NCI-H345 treated with DMSO at 0.1 percent for 48 hours (cell line): ENCODE results near the gene SPP1.
"Not testable (repeated sequence)": the region's sequence is repeated elsewhere in the genome, so short reads cannot be mapped to it uniquely, and the experiment has no call there.

Experiments used
- DNase-seq: peaks from one replicate; lab custom pipeline; 2025; ENCODE audit not compliant: unreplicated experiment; lab: John Stamatoyannopoulos, UW

SPP1 gene

DNA sequence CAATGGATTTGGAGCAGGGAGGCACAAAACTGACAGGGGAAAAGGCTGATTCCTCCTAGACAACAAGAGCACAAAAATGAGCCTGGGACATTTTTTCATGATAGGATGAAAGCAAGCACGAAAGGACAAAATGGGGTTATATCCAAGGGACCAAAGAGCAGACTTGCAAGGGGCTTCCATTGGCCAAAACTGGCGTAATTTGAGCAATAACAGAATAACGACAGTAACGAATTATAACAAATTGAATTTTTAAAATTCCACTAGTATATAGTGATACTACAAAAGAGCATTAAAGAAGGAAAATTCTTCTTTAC is 10.3 kb downstream of the SPP1 start:
- DNase-seq: no peak

GRCh38 chr4:87986508-87986907 is 11.0 kb downstream of the SPP1 start:
- DNase-seq: no peak

GRCh38 chr4:87989765-87990164 is 14.3 kb downstream of the SPP1 start:
- no peak for DNase-seq

- no peak for DNase-seq
Measured at GRCh38 chr4:87995435-87995834, 19.9 kb downstream of the SPP1 start.

DNA sequence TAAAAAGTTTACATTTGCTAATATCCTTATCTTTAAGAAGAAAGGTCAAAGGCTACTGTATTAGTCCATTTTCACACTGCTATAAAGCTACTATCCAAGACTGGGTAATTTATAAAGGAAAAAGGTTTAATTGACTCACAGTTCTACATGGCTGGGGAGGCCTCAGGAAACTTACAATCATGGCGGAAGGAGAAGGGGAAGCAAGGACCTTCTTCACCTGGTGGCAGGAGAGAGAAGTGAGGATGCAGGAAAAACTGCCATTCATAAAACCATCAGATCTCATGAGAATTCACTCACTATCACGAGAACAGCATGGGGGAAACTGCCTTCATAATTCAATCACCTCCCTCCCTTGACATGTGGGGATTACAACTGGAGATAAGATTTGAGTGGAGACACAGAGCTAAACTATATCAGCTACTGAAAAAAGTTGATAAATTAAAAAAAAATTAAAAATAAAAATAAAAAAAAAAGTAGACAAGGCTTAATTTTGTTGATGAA is 23.7 kb downstream of the SPP1 start:
- not testable (repeated sequence) for DNase-seq

DNA sequence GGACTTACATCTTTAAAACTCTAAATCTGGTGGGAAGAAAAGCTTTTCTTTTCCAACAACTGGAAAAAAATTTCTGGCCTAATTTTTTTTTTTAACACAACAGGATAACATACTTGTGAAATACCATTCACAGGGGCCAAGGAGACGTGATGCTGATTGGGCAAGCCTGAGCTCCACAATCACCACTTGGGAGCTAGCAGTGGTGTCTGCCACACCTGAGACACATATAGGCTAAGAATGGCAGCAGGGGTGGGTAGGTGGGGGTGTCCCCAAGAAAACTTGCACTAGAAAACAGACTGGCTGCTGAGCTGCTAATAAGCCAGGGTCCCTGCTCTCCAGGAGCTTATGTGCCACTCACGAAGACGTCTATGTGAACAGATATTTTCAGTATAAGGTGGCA is 26.4 kb downstream of the SPP1 start:
- no peak for DNase-seq

- no peak for DNase-seq
Measured at GRCh38 chr4:88002786-88003185, 27.3 kb downstream of the SPP1 start.

DNA sequence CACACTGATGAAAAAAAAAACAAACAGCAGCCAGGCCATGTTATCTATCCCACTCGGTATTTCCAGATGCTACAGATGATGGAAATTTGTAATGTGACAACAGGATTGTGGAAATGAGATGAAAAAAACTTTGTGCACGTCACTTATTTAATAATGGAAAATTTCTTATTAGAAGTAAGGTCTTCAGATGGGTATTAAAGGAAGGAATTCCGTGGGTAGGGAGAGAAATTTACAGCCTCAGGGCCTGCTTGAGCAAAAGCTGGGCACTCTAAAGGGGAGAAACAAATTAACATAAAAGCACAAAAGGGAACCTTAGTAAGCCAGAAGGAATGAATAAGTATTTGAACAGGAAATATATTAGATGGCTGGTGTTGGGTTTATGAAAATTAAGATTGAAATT is 27.7 kb downstream of the SPP1 start:
- no peak for DNase-seq

DNA sequence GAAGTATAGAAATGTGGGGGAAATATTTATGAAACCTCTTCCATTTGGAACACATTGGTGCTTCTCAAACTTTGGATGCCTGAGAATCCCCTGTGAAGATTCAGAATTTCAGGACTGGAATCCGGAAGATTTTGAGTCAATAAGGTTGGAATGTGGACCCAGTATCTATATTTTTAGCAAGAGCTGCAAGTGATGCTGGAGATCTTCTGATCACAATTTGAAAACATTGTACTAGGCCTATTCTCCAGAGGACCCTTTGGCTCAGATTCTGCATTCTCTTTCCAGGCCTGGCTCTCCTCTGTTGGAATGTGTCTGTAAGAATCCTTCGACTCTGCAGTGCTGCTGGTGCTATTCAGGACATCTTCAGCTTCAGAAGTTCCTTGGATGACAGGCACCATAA is 29.6 kb downstream of the SPP1 start:
- DNase-seq: no peak

- no peak for DNase-seq
Measured at GRCh38 chr4:88005946-88006345, 30.4 kb downstream of the SPP1 start.

DNA sequence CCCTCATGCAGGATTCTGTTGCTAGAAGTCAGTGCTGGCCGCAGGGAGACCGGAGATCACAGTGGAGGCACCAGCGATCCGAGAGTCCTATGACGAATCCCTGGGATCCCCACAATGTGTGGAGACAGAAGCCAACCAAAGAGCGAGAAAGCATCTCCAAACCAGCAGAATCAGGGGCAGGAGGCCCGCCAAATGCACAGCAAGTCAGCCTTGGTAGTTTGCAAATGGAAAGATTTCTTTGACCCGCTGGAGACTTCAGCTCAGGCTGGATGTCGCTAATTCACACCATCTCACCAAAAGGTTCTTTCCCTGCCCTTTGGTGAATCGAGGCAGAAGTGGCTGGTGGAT is 31.4 kb downstream of the SPP1 start:
- DNase-seq: no peak

DNA sequence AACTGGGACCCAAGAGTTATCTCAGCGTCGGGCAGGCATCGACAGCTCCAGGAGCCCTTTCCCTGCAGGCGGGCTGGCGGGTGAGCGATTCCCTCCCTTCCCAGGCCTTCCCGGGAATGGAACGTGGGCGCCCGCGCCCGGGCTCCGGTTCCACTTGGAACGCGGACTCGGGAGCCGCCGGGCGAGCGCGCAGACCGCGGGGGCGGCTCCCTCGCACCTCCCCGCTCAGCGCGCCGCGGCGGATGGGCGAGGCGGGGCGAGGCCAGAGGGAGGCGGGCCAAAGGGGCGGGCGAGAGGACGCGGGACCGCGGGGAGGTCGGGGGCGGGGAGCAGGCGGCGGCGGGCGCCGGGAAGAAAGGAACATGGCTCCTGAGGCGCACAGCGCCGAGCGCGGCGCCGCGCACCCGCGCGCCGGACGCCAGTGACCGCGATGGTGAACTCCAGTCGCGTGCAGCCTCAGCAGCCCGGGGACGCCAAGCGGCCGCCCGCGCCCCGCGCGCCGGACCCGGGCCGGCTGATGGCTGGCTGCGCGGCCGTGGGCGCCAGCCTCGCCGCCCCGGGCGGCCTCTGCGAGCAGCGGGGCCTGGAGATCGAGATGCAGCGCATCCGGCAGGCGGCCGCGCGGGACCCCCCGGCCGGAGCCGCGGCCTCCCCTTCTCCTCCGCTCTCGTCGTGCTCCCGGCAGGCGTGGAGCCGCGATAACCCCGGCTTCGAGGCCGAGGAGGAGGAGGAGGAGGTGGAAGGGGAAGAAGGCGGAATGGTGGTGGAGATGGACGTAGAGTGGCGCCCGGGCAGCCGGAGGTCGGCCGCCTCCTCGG is 32.0 kb downstream of the SPP1 start, which contains the start of gene PKD2:
PKD2 (plus strand) TSS at position 332 of the 818 bp plus-strand sequence; CDS start at position 431, 99 bp downstream.
- peak; percentile 14 for DNase-seq

GRCh38 chr4:88008122-88008742 is 32.7 kb downstream of the SPP1 start:
- peak; percentile 6 for DNase-seq

DNA sequence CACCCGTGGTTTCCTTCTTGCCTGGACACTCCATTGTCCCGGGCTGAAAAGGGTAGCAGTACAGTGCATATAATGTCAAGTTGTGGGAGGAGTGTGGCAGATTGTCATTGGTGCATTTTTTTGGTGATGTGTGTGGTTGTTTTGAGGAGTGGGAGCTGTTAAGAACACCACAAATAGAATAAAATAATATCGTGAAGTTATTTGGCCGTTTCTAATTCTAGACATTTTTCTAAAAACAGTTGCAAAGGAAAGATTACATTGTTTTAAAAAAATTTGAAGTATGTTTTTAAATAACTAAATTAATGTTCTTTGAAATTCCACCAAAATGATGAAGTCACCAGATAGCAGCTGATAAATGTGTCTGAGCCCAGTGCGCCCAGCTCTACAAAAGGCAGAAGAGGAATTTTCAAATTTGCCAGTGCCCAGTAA is 33.2 kb downstream of the SPP1 start:
- no peak for DNase-seq

DNA sequence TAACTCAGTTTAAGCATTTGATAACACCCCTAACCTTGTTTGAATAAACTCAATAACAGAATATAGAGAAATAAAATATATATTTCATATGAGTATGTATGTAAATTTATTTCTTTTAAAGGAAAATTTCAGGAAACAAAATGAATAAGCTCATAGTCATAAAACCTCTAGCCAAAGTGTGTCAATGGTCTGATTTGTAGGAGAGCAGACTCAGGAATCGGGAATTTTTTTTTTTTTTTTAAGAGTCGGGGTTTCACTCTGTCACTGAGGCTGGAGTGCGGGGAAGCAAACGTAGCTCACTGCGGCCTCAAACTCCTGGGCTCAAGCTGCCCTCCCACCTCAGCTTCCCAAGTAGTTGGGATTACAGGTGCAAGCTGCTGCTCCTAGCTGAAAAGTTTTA is 34.4 kb downstream of the SPP1 start:
- DNase-seq: no peak

DNA sequence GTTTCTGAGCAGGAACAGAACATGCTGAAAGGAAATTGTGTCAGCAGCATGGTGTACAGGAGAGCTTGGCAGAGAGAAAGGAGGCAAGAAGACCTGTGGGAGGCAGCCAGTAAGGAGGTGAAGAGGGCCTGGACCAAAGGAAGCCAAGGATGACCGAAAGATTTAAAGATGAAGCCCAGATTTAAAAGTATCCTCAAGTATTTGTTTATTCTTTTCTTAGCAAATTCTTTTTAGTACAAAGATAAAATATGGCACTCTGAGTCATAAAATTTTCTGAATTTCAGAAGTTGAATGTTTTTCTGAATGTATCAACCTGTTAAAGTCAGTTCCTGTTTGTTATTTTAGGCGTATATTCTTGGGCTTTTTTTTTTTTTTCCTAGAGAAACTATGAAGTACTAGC is 35.5 kb downstream of the SPP1 start:
- DNase-seq: no peak

DNA sequence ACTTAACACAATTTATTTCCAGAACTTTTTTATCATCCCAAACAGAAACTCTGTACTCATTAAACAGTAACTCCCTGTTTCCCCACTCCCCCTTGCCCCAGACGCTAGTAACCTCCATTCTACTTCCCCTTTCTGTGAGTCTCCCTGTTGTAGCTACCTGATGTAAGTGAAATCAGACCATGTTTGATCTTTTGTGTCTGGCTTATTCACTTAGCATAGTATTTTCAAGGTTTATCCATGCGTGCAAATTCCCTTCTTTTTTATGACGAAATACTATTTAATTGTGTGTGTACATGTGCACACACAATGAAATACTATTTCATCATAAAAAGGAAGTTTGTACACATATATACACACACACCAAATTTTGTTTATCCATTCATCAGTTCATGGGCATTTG is 37.1 kb downstream of the SPP1 start:
- no peak for DNase-seq

GRCh38 chr4:88014386-88014905 is 38.9 kb downstream of the SPP1 start:
- no peak for DNase-seq

- no peak for DNase-seq
Measured at GRCh38 chr4:88015659-88016295, 40.3 kb downstream of the SPP1 start.

GRCh38 chr4:88017516-88018297 is 42.2 kb downstream of the SPP1 start:
- DNase-seq: no peak

- no peak for DNase-seq
Measured at GRCh38 chr4:88018466-88018865, 43.0 kb downstream of the SPP1 start.
